Fibroblast of lung (primary cell): Measurements from ENCODE around the gene COX7A2.

Experiments used
- CTCF ChIP-seq, 2 donors: IDR thresholded peaks in 1 of 2; conservative IDR thresholded peaks in 1 of 2; 1 replicate in 1 of 2; 2 replicates in 1 of 2; pipeline ENCODE4 v1.5.1; 2011 to 2012; ENCODE audit warnings: low read length in 2 of 2, control low read depth in 1 of 2, inconsistent platforms in 1 of 2, low read depth in 1 of 2, mild to moderate bottlenecking in 1 of 2
- EZH2 ChIP-seq: IDR thresholded peaks from 2 replicates; pipeline ENCODE4 v1.5.1; 2012; ENCODE audit warnings: low read length, control low read depth, mild to moderate bottlenecking; ENCODE audit errors: missing control alignments

GRCh38 chr6:75235271-75235670, 8.3 kb downstream of the COX7A2 start:
- no peak for TF ChIP-seq CTCF (conservative IDR thresholded peaks at IDR 0.05 in 1 of 2, IDR thresholded peaks at IDR 0.05 in 1 of 2; ENCODE audit: low read depth in 1 of 2, low read length in 2 of 2)
- no peak for TF ChIP-seq EZH2
